Measurements from ENCODE around the gene PNPLA5. TPM values are rescaled to one million over a fixed set of nuclear protein-coding genes. Genes with fewer than 3 reads are reported as not detected.

Gene PNPLA5
- total and polyA plus RNA-seq, 8 donors = 0.06 to 0.13 (median 0.08) TPM; not detected in 4

DNA sequence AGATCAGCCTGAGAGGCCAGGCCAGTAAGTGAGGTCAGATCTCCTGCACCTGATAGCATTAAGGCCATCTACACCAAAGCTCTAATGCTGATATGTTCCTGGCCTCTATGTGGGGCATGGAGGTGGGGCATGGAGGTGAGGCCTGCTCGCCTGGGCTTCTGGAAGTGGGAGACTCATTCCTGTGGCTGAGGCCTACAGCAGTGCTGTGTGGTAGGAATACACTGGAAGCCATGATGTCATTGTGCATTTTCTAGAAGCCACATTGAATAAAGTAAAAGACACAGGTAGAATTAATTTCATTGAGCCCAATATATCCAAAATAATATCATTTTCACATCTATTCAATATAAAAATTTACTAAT lies 34.5 kb upstream of the PNPLA5 start:
- H3K36me3 ChIP-seq = no peaks in the 10 kb centered on the region

DNA sequence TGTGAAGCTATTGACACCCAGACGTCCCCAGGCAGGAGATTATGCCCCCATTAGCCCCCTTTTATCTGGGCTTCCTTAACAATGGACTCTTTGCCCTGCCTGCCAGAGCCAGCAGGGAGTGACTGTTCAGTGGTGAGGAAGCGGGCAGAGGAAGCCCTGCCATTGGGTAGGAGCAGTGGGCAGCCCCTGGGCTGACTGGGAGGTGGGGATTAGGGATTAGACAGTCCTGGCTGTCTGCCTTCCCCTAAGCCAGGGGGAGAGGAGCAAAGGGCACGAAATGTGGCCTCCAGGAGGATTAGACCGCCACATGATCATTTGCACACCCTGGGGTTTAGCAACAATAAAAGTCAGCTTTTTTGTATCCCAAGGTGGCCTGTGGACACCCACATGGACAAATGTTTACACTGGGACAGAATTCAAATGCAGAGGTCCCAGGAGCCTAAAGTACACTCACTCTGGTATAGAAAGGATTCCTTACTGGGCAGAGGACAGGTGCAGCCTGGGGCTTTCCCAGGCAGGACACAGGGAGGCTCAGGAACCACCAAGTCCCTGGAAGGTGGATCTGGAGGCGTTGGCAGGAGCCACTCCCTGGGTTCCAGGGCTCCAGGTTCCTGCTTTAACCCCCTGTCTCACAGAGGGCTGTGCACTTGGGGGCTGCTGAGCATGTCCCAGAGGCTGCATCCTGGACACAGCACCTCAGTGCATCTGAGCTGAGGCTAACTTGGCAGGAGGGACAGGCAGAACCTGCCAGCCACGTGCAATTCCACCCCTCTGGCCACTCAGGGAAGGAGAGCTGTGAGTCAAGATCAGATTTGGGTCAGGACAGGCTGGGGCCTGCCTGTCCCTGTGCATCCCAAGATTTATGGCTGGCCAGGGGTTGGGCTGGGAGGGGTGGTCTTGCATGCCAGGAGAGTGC lies 33.9 kb upstream of the PNPLA5 start:
- no peak for ATAC-seq
- H3K27me3 ChIP-seq = peaks cover 16 to 53% of the 10 kb centered on the region in 2 donors
- no peak overlapping the region for H3K4me3 ChIP-seq
- TF ChIP-seq, protein P1, sequence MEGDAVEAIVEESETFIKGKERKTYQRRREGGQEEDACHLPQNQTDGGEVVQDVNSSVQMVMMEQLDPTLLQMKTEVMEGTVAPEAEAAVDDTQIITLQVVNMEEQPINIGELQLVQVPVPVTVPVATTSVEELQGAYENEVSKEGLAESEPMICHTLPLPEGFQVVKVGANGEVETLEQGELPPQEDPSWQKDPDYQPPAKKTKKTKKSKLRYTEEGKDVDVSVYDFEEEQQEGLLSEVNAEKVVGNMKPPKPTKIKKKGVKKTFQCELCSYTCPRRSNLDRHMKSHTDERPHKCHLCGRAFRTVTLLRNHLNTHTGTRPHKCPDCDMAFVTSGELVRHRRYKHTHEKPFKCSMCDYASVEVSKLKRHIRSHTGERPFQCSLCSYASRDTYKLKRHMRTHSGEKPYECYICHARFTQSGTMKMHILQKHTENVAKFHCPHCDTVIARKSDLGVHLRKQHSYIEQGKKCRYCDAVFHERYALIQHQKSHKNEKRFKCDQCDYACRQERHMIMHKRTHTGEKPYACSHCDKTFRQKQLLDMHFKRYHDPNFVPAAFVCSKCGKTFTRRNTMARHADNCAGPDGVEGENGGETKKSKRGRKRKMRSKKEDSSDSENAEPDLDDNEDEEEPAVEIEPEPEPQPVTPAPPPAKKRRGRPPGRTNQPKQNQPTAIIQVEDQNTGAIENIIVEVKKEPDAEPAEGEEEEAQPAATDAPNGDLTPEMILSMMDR (IDR thresholded peaks at IDR 0.05) = no peak
- no peaks in the 10 kb centered on the region for H3K36me3 ChIP-seq
- H3K27ac ChIP-seq = no peak overlapping the region
- intact Hi-C loops (cut with DNase I) = no loop called here
- H3K9me3 ChIP-seq = no peaks in the 10 kb centered on the region
- peaks cover 7 to 16% of the 10 kb centered on the region in 2 donors for H3K4me1 ChIP-seq
- DNase-seq = no peak

More for the DNA sequence above, 34.5 kb upstream of the PNPLA5 start:
- H3K4me1 ChIP-seq = peaks cover 7 to 16% of the 10 kb centered on the region in 2 donors
- intact Hi-C loops (cut with DNase I) = no loop called here
- TF ChIP-seq, protein P1 (IDR thresholded peaks at IDR 0.05) = no peak
- ATAC-seq = no peak
- DNase-seq = no peak
- H3K9me3 ChIP-seq = no peaks in the 10 kb centered on the region
- H3K27ac ChIP-seq = no peak overlapping the region
- H3K27me3 ChIP-seq = peaks cover 16 to 49% of the 10 kb centered on the region in 2 donors
- no peak overlapping the region for H3K4me3 ChIP-seq

DNA sequence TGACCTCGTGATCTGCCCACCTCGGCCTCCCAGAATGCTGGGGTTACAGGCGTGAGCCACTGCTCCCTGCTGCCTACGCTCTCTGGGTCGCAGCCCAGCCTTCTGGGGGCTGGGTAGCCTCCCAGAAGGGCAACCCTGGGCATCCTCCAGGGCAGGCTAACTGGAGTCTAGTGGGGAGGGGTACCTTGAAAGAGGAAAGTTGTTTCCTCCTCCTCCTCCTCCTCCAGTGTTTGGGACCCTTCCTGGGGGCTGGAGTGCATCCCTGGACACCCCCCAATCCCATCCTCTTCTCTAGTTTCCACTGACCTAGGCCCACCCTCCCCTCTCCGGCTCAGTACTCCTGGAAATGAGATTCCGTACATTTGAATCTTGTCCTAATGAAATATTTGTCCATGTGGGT lies 33.1 kb upstream of the PNPLA5 start:
- Histone ChIP-seq H3K36me3 (no peaks in the 10 kb centered on the region), H3K9me3 (no peaks in the 10 kb centered on the region), H3K4me1 (peaks cover 7 to 16% of the 10 kb centered on the region in 2 donors), H3K27ac (no peak overlapping the region), H3K27me3 (peaks cover 16 to 61% of the 10 kb centered on the region in 2 donors), H3K4me3 (peak overlapping the region in 1 of 2 donors; percentile 57)
- intact Hi-C loops (cut with DNase I) = no loop called here
- no peak for ATAC-seq
- no peak for DNase-seq
- TF ChIP-seq, protein P1 (IDR thresholded peaks at IDR 0.05) = no peak

DNA sequence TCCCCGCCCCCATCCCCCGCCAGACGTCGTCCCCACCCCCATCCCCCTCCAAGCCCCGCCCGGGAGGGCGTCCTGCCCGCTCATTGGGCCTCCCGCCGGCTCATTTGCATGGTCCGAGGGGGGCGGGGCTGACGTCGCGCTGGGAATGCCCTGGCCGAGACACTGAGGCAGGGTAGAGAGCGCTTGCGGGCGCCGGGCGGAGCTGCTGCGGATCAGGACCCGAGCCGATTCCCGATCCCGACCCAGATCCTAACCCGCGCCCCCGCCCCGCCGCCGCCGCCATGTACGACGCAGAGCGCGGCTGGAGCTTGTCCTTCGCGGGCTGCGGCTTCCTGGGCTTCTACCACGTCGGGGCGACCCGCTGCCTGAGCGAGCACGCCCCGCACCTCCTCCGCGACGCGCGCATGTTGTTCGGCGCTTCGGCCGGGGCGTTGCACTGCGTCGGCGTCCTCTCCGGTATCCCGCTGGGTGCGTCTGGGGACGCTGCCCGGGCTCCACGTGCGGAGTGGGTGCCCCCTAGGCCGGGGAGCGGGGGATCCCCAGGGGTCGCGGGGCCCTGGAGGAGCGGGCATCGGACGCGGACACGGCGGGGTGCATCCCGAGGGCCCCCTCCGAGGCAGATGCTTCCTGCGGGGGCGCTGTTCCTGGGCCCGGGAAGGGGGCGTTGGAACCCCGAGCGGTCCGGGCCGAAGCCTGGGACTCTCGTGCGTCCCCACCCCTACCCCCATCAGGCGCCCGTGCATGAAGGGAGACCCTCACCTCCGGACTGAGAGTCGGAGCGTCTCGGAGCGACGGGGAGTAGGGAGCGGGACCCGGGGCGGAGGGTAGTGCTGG lies 32.0 kb upstream of the PNPLA5 start, which contains the start of gene PNPLA3:
Gene PNPLA3, plus strand, starts transcription at position 175 of the 834 bp plus-strand sequence. Its CDS starts 107 bp downstream, at position 282.
- ATAC-seq (peak; percentile 98), DNase-seq (peak; percentile 81 to 93 (median 92))
- TF ChIP-seq, protein P1 (IDR thresholded peaks at IDR 0.05) = no peak

More for the DNA sequence above, 32.0 kb upstream of the PNPLA5 start, which contains the start of gene PNPLA3:
- H3K4me1 ChIP-seq = peaks cover 7 to 16% of the 10 kb centered on the region in 2 donors
- intact Hi-C loops (cut with DNase I) = no loop called here
- H3K27me3 ChIP-seq = peaks cover 19 to 71% of the 10 kb centered on the region in 2 donors
- H3K27ac ChIP-seq = no peak within 1 kb of the TSS
- H3K4me3 ChIP-seq = peak within 1 kb of the TSS; percentile 43 to 57
- H3K36me3 ChIP-seq = no peaks in the 10 kb centered on the region
- H3K9me3 ChIP-seq = no peaks in the 10 kb centered on the region

All from left lung (tissue), 10 donors.